ENCODE measurements around the gene PPY.

The PPY gene, protein sequence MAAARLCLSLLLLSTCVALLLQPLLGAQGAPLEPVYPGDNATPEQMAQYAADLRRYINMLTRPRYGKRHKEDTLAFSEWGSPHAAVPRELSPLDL

DNA sequence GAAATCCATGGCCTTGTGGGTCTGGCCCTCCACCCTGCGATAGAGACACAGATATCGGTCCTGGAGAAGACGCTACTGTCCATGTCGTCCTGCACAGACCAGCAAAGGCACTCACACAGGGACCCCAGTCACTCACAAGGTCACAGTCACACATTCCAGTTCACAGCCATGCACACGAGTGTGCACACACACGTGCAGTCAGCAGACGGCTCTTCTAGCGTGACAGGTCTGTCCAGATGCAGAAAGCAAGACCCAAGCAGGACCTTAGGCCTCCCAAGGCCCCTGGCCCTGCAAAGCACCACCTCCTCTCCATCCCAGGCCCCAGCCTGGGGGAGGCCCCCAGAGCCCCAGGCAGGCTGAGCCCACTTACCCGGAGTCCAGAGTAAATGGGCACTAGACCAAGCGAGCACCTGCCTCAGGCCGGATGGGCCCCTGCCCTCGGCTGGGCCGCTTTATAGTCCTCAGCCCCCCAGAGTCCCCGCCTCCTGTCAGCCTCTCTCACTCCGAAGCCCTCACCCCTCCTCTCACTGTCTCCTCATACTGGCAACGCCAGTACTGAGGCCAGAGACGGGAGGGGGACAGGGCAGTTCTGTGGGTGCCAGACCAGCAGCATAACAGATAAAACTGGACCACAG, at the start of gene PPY:
PPY (minus strand) TSS at position 426 of the 635 bp plus-strand sequence. CDS start 822 bp downstream, outside the sequence.
- no peak within 1 kb of the TSS for H3K9ac ChIP-seq (ENCODE audit: low read length)
- H3K4me1 ChIP-seq (ENCODE audit: control insufficient read depth, low read depth, low read length) = no peaks in the 10 kb centered on the region
- no peak within 1 kb of the TSS for H3K4me3 ChIP-seq (ENCODE audit: low read length)
- no peak within 1 kb of the TSS for H3K27ac ChIP-seq (ENCODE audit: low read length)
- H3K27me3 ChIP-seq (ENCODE audit: control insufficient read depth, insufficient read depth, low read length) = peaks cover 28% of the 10 kb centered on the region
- H3K9me3 ChIP-seq (ENCODE audit: control insufficient read depth, low read depth, low read length) = no peaks in the 10 kb centered on the region
- H3K36me3 ChIP-seq (ENCODE audit: control insufficient read depth, low read depth, low read length) = no peaks in the 10 kb centered on the region

DNA sequence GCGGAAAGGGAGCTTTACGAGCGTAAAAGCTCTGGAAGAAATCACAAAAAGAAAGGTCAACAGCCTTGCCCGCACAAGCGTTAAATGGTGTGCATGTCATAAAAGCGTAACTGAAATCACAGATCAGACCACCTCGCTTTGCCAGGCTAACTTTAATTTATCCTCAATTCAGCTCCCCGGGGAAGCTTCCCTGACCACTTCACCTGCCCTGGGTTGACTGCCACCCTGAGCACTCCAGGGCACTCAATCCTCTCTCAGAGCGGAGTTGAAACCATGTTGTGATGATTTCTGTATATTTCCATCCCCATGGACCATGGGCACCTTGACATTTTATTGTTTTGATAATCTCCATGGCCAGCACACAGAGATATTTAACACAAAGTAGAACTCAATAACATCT, 46.0 kb upstream of the PPY start:
- Histone ChIP-seq H3K27me3 (ENCODE audit: control insufficient read depth, insufficient read depth, low read length) (peaks cover 17% of the 10 kb centered on the region), H3K36me3 (ENCODE audit: control insufficient read depth, low read depth, low read length) (no peaks in the 10 kb centered on the region), H3K9ac (ENCODE audit: low read length) (no peak overlapping the region), H3K27ac (ENCODE audit: low read length) (no peak overlapping the region), H3K4me1 (ENCODE audit: control insufficient read depth, low read depth, low read length) (peaks cover under 1% of the 10 kb centered on the region), H3K4me3 (ENCODE audit: low read length) (no peak overlapping the region), H3K9me3 (ENCODE audit: control insufficient read depth, low read depth, low read length) (no peaks in the 10 kb centered on the region)

DNA sequence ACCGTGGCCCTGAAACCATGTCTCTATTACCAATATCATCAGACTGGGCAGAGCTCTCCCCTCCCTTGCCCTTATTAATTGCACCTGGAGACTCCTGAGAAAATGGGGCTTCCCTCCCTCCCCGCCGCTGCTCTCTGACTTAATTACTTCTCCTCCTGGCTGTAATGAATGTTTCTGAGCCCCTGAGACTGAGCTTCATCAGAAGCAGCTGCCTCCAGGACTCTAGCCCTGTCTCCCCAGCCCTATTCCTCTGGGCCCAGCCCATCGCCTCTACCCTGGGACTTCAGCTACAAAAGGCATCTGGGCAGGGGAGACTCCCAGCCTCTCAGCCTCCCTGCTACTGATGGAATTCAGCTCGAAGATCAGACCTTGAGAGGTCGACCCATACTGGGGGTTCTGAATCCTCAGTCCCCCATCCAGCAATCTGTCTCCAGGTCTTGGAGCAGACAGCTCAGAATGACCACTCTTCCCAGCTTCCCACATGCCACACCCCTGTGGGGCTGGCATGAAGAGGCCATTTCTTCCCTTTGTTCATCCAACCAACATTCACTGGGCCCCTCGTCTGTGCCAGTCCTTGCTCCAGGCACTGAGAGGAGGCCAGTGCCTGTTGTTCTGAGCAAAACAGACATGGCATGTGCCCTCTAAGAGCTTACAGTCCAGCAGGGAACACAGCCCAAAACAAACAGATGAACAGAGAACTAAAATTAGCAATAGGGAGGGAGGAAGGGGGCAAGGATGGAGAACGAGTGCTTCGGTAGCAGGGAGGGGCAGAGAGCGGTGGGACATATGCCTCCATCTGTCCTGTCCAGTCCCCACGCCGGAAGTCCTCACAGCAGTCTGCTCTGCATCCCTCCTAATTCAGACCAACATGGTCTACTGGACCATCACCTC, 45.1 kb upstream of the PPY start:
- Histone ChIP-seq H3K27ac (ENCODE audit: low read length) (no peak overlapping the region), H3K9ac (ENCODE audit: low read length) (no peak overlapping the region), H3K27me3 (ENCODE audit: control insufficient read depth, insufficient read depth, low read length) (peaks cover 26% of the 10 kb centered on the region)

DNA sequence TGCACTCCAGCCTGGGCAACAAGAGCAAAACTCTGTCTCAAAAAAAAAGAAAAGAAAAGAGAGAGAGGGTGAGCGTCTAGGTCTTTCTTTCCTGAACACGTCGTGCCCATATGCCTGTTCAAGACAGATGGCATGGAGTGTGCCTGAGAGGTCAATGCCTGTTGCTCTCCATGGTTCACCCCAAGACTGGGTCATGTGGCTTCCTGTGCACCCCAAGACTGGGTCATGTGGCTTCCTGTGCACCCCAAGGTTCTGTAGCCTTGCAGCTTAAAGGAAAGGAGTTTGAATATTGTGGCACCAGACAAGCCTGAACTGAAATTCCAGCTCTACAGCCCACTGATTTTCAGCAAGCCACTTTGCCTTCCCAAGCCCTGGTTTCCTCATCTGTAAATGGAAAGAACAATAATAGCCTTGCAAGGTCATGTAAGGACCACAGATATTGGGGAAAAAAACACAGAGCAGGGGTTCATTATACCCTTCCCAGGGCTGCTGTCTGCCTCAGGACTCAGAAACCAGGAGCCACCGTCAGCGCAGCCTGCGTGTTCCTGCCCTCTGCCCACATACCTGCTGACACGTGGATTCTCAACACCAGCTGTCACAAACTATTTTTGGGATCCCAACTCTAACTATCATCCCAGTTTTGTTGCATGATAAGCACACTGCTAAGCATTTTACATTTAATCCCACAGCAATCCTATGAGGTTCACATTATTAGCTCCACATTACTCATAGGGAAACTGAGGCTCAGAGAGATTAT, 44.1 kb upstream of the PPY start:
- Histone ChIP-seq H3K27ac (ENCODE audit: low read length) (no peak overlapping the region), H3K36me3 (ENCODE audit: control insufficient read depth, low read depth, low read length) (no peaks in the 10 kb centered on the region), H3K4me1 (ENCODE audit: control insufficient read depth, low read depth, low read length) (peaks cover 3% of the 10 kb centered on the region), H3K27me3 (ENCODE audit: control insufficient read depth, insufficient read depth, low read length) (peaks cover 33% of the 10 kb centered on the region), H3K9me3 (ENCODE audit: control insufficient read depth, low read depth, low read length) (no peaks in the 10 kb centered on the region), H3K4me3 (ENCODE audit: low read length) (no peak overlapping the region), H3K9ac (ENCODE audit: low read length) (no peak overlapping the region)

More for the DNA sequence above, 45.1 kb upstream of the PPY start:
- Histone ChIP-seq H3K4me3 (ENCODE audit: low read length) (no peak overlapping the region), H3K36me3 (ENCODE audit: control insufficient read depth, low read depth, low read length) (no peaks in the 10 kb centered on the region), H3K4me1 (ENCODE audit: control insufficient read depth, low read depth, low read length) (peaks cover 3% of the 10 kb centered on the region), H3K9me3 (ENCODE audit: control insufficient read depth, low read depth, low read length) (no peaks in the 10 kb centered on the region)

DNA sequence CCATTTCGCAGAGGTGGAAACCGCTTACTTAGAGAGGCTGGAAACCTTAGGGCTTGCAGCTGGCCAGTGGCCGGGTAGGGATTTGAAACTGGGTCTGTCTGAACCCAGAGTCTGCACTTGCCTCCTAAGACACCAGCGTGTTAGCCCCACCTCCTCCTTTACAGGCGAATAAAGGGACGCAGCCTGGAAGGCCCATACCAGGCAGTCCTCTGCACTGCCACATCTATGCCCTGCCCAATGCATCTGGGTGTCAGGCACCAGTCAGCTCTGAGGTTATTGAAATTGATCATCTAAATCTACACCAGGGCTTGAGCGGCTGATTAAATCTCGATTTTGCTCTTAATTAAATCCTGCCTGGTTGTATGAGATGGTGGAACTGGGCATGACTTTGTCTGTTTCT, 42.2 kb upstream of the PPY start:
- peaks cover 3% of the 10 kb centered on the region for H3K4me1 ChIP-seq (ENCODE audit: control insufficient read depth, low read depth, low read length)
- no peaks in the 10 kb centered on the region for H3K9me3 ChIP-seq (ENCODE audit: control insufficient read depth, low read depth, low read length)
- no peaks in the 10 kb centered on the region for H3K36me3 ChIP-seq (ENCODE audit: control insufficient read depth, low read depth, low read length)
- peaks cover 33% of the 10 kb centered on the region for H3K27me3 ChIP-seq (ENCODE audit: control insufficient read depth, insufficient read depth, low read length)
- peak overlapping the region; percentile 66 for H3K4me3 ChIP-seq (ENCODE audit: low read length)
- H3K27ac ChIP-seq (ENCODE audit: low read length) = no peak overlapping the region
- H3K9ac ChIP-seq (ENCODE audit: low read length) = no peak overlapping the region

DNA sequence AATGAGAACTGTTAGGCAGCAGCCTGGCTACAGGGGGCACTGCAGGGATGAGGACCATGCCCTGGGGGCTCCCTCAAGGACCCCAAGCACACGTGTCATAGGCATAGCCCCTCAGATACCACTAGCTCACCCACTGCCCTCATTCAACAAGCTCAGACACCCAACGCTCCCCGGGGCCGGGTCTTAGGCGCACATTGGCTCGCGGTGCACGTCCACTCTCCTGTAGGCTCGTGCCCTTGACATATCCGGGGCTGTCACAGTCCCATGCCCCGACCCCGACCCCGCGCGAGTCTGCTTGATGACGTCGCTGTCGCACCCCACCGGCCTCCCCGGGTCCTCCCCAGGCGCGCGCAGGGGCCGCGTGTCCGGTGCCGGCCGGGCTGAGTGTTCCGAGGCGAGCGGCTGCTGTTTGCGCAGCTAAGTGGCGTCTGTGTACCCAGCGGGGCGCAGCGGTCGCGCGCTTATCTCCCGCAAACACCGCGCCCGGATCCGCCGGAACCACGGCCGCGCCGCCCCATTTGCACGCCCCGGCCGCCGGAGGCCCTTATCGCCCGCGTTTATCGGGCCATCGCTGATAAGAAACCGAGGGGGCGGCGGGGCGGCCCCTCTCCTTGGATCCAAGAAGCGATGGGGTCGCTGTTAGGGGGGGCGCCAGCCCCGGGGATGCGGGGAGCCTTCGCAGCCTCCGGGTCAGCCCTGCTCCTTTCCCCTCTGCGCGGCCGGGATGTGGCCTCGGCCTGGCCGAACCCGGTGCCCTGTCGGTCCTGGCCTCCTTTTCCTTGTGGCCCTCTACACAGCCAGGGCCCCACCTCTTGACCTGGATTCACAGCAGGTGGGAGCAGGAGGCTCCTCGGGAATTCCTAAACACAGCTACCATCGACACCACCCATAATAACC, 41.5 kb upstream of the PPY start:
- Histone ChIP-seq H3K27ac (ENCODE audit: low read length) (no peak overlapping the region), H3K9ac (ENCODE audit: low read length) (no peak overlapping the region)

DNA sequence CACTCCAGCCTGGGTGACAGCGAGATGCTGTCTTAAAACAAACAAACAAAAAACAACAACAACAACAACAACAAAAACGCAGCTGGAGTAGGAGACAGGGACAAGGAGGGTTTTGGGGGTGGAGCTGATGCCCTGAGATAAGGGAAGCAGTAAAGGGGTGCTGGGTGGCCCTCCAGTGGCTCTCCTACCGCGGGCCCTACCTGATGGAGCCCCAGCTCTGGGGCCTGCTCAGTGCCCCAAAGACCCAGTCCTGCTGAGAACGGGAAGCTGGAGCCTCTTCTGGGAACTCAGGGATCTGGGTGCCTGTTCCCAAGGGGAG, 40.9 kb upstream of the PPY start:
- Histone ChIP-seq H3K9ac (ENCODE audit: low read length) (no peak overlapping the region), H3K27me3 (ENCODE audit: control insufficient read depth, insufficient read depth, low read length) (peaks cover 33% of the 10 kb centered on the region)

More for the DNA sequence above, 41.5 kb upstream of the PPY start:
- peaks cover 3% of the 10 kb centered on the region for H3K4me1 ChIP-seq (ENCODE audit: control insufficient read depth, low read depth, low read length)
- no peaks in the 10 kb centered on the region for H3K36me3 ChIP-seq (ENCODE audit: control insufficient read depth, low read depth, low read length)
- H3K4me3 ChIP-seq (ENCODE audit: low read length) = peak overlapping the region; percentile 66
- no peaks in the 10 kb centered on the region for H3K9me3 ChIP-seq (ENCODE audit: control insufficient read depth, low read depth, low read length)
- H3K27me3 ChIP-seq (ENCODE audit: control insufficient read depth, insufficient read depth, low read length) = peaks cover 33% of the 10 kb centered on the region

DNA sequence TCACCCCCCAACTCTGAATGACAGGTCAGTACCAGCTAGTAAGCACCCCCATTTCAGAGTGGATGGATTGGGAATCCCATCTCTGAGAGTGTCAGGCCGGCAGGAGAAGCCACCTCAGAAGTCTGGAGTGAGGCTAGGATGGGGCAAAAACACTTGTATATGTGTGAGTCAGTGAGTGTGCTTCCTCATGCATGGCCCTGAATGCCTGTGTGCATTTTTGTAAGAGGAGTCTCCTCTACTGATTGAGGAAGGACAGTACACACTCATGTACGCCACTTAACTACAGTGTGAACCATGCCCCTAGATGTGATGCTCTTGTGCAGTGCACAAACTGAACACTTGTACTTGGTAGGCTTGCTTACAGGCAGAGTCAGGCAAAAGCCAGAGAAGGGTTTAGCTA, 39.9 kb upstream of the PPY start:
- Histone ChIP-seq H3K36me3 (ENCODE audit: control insufficient read depth, low read depth, low read length) (no peaks in the 10 kb centered on the region), H3K4me3 (ENCODE audit: low read length) (no peak overlapping the region), H3K27ac (ENCODE audit: low read length) (no peak overlapping the region), H3K27me3 (ENCODE audit: control insufficient read depth, insufficient read depth, low read length) (peaks cover 33% of the 10 kb centered on the region), H3K9me3 (ENCODE audit: control insufficient read depth, low read depth, low read length) (no peaks in the 10 kb centered on the region), H3K9ac (ENCODE audit: low read length) (no peak overlapping the region), H3K4me1 (ENCODE audit: control insufficient read depth, low read depth, low read length) (peaks cover 3% of the 10 kb centered on the region)

More for the DNA sequence above, 40.9 kb upstream of the PPY start:
- H3K4me1 ChIP-seq (ENCODE audit: control insufficient read depth, low read depth, low read length) = peaks cover 3% of the 10 kb centered on the region
- no peaks in the 10 kb centered on the region for H3K36me3 ChIP-seq (ENCODE audit: control insufficient read depth, low read depth, low read length)
- H3K4me3 ChIP-seq (ENCODE audit: low read length) = peak overlapping the region; percentile 66
- no peaks in the 10 kb centered on the region for H3K9me3 ChIP-seq (ENCODE audit: control insufficient read depth, low read depth, low read length)
- H3K27ac ChIP-seq (ENCODE audit: low read length) = no peak overlapping the region

DNA sequence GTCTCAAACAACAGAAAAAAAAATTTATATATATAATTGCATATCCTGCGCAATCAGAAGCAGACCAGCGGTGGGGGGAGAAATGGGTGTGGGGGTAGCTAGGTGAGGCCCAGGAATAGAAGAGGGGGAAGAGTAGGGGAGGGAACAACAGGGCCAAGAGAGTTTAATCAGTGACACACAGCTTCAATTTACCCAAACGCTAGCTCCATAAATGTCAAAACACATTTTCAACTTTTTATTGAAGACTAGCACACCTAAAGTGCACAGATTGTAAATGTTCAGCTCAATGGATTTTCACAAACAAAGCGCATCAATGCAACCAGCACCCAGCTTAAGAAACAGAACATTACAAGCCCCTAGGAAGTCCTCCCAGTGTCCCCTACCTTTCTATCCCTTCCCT, 37.4 kb upstream of the PPY start:
- Histone ChIP-seq H3K4me3 (ENCODE audit: low read length) (no peak overlapping the region), H3K4me1 (ENCODE audit: control insufficient read depth, low read depth, low read length) (peaks cover 3% of the 10 kb centered on the region), H3K9me3 (ENCODE audit: control insufficient read depth, low read depth, low read length) (no peaks in the 10 kb centered on the region), H3K9ac (ENCODE audit: low read length) (no peak overlapping the region), H3K27me3 (ENCODE audit: control insufficient read depth, insufficient read depth, low read length) (peaks cover 30% of the 10 kb centered on the region), H3K36me3 (ENCODE audit: control insufficient read depth, low read depth, low read length) (no peaks in the 10 kb centered on the region), H3K27ac (ENCODE audit: low read length) (no peak overlapping the region)

DNA sequence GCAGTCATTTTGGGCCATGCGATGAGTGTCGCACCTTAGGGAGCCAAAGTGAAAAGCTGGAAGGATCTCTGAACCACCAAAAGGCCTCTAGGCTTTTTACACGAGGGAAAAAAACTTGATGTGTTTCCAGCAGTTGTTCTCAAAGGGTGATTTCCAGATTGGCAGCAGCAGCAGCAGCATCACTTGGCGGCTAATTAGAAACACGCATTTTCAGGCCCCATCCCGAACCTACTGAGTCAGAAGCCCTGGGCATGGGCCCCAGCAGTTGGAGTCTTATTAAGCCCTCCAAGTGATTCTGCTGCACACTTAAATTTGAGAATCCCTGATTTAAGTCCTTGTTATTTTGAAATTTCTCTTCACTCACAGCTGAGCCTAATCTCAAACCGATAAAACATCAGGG, 36.7 kb upstream of the PPY start:
- H3K27me3 ChIP-seq (ENCODE audit: control insufficient read depth, insufficient read depth, low read length) = peaks cover 23% of the 10 kb centered on the region
- H3K4me1 ChIP-seq (ENCODE audit: control insufficient read depth, low read depth, low read length) = peaks cover 3% of the 10 kb centered on the region
- no peaks in the 10 kb centered on the region for H3K36me3 ChIP-seq (ENCODE audit: control insufficient read depth, low read depth, low read length)
- no peak overlapping the region for H3K27ac ChIP-seq (ENCODE audit: low read length)
- H3K9ac ChIP-seq (ENCODE audit: low read length) = no peak overlapping the region
- no peak overlapping the region for H3K4me3 ChIP-seq (ENCODE audit: low read length)
- H3K9me3 ChIP-seq (ENCODE audit: control insufficient read depth, low read depth, low read length) = no peaks in the 10 kb centered on the region

Data from iPS-18a (cell line).